ENCODE results near the gene GSTA3.

DNA sequence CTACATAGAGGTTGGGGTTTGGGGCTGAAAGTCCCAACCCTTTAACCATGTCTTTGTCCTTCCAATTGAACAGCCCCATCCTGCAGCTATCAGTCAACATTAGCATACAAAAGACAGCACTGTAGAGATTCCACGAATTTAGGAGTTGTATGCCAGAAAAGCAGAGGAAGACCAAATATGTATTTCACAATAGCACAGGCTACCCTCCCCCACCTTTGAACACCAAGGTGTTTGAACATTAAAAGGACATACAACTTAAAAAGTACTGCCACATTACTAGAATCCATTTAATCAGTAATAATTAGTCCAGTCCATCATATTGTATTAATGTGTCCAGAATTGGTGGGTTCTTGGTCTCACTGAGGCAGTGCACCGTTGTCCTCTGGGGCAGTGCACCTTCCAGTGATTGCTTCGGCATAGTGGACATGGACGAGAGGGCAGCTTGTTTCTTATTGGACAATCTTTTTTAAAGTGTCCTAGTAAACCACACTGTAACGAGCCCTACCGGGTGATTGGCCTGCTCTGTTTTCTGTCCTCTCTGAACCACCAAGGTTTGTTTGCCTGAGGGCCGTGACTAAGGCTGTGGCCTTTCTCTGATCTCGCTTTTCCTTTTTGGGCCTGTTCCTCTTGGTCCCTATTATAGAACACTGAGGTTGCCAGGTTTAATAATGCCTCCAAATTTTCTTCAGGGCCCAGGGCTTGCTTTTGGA is 49.2 kb upstream of the GSTA3 start:
- TF ChIP-seq CTCF (conservative IDR thresholded peaks at IDR 0.05 in 1 of 2, IDR thresholded peaks at IDR 0.05 in 1 of 2; ENCODE audit: low read depth in 1 of 2, low read length in 2 of 2) (no peak), EZH2 (IDR thresholded peaks at IDR 0.05; ENCODE audit: low read length, missing control alignments) (no peak)
